A673 (cell line): Measurements from ENCODE around the gene C1orf159.

Experiments
- EZH2 ChIP-seq: fragments of 200-600 bp; sonication (generic); IDR thresholded peaks from 2 replicates; pipeline ENCODE4 v1.6.1; 2017; ENCODE audit warnings: borderline replicate concordance, low read depth, mild to moderate bottlenecking, mixed read lengths, antibody characterized with exemption, low read length; ENCODE audit not compliant: poor library complexity, severe bottlenecking
- TF ChIP-seq, protein P1 (sequence below): fragments of 300-800, 200-600 bp; sonication (generic); conservative IDR thresholded peaks from 2 replicates; pipeline ENCODE4 v1.5.1; 2017; ENCODE audit warnings: low read depth, mild to moderate bottlenecking, antibody characterized with exemption, low read length, moderate library complexity, mixed read lengths

DNA sequence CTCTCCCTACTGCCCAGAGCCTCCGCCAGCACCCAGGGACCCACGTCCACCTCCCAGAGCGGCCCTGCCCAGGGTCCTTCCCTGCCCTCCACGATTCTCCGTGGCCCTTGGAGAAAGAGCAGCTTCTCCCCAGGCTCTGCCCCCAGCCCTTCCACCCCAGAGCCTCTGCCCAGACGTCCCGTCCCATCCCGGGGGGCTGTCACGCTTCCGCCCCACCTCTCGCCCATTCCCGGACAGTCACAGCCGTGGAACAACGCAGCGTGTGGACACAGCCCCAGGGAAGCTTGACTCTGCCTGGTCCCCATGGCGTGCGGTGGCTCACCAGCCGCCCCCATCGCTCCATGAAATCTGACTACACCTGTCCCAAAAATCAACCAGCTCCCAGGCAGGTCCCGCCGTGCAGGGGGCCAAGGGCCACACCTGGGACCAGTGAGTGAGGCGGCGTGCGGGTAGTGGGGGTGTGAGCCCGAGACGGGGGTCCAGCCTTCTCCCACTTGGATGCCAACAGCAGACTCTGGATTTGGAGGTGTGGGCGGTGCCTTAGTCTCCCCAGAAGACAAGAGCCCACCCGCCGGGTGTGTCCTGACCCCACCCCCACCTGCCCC is 45.3 kb upstream of the C1orf159 start:
- TF ChIP-seq, protein P1, sequence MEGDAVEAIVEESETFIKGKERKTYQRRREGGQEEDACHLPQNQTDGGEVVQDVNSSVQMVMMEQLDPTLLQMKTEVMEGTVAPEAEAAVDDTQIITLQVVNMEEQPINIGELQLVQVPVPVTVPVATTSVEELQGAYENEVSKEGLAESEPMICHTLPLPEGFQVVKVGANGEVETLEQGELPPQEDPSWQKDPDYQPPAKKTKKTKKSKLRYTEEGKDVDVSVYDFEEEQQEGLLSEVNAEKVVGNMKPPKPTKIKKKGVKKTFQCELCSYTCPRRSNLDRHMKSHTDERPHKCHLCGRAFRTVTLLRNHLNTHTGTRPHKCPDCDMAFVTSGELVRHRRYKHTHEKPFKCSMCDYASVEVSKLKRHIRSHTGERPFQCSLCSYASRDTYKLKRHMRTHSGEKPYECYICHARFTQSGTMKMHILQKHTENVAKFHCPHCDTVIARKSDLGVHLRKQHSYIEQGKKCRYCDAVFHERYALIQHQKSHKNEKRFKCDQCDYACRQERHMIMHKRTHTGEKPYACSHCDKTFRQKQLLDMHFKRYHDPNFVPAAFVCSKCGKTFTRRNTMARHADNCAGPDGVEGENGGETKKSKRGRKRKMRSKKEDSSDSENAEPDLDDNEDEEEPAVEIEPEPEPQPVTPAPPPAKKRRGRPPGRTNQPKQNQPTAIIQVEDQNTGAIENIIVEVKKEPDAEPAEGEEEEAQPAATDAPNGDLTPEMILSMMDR = no peak
- TF ChIP-seq EZH2 = no peak
